GM15510 (cell line): ENCODE data around the gene VWA5B2.

ENCODE experiments used
- POLR2A ChIP-seq: IDR thresholded peaks from 3 replicates; pipeline ENCODE4 v1.6.1; 2011; ENCODE audit warnings: borderline replicate concordance; ENCODE audit not compliant: insufficient read length; ENCODE audit errors: extremely low read depth

Gene VWA5B2

GRCh38 chr3:184275381-184275701 lies 46.0 kb downstream of the VWA5B2 start:
- no peak for TF ChIP-seq POLR2A

DNA sequence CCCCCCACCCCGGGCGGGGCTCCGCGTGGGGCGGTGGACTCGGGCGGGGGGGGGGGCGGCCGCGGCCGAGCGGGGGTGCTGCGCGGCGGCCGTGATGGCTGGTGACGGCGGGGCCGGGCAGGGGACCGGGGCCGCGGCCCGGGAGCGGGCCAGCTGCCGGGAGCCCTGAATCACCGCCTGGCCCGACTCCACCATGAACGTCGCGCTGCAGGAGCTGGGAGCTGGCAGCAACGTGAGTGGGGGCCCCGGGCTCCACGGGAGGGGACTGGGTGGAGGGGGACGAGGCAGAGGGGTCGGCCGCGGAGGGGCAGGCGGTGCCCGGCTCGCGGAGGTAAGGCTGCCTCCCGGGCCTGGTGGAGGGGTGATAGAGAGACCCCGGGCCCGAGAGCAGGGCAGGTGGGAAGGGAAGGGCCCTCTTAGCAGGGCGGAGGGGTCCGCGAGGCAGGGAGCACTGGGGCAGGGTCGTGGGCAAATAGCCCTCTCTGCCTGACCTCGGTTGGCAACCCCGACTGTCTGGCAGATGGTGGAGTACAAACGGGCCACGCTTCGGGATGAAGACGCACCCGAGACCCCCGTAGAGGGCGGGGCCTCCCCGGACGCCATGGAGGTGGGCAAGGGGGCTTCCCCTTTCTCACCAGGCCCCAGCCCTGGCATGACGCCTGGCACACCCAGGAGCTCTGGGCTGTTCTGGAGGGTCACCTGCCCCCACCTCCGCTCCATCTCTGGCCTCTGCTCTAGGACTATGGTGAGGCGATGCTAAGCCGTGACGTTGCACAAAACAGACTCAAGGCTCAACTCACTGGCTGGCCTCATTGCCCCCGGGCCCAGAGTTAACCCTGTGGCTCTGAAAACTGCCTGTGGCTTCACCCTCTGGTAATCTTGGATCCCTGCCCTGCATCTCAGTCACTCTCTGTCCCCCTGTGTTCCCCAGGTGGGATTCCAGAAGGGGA lies 46.9 kb downstream of the VWA5B2 start, which contains the start of gene ECE2:
Gene ECE2, plus strand, starts transcription at position 62 of the 950 bp plus-strand sequence. Its CDS starts 132 bp downstream, at position 194.
- no peak for TF ChIP-seq POLR2A

GRCh38 chr3:184277366-184277765 lies 48.0 kb downstream of the VWA5B2 start:
- TF ChIP-seq POLR2A = no peak

DNA sequence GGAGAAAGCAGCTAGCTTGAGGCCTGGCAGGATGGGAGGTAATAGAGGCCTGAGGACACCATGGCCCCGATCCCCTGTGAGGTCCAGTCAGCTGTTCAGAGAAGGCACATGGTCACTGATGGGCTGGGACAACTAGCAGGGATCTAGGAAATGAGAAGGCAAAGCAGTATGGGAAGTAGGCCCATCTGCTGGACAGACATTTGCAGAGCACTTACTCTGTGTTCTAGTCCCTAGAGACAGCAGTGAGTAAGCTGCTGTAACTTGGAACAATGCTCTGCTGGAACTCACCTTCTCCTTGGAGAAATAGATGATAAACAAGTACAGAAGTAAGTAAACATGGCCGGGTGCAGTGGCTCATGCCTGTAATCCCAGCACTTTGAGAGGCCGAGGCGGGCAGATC lies 53.6 kb downstream of the VWA5B2 start:
- TF ChIP-seq POLR2A = no peak

- no peak for TF ChIP-seq POLR2A
Measured at GRCh38 chr3:184283681-184284080, 54.3 kb downstream of the VWA5B2 start.

- no peak for TF ChIP-seq POLR2A
Measured at GRCh38 chr3:184284696-184285095, 55.3 kb downstream of the VWA5B2 start.

DNA sequence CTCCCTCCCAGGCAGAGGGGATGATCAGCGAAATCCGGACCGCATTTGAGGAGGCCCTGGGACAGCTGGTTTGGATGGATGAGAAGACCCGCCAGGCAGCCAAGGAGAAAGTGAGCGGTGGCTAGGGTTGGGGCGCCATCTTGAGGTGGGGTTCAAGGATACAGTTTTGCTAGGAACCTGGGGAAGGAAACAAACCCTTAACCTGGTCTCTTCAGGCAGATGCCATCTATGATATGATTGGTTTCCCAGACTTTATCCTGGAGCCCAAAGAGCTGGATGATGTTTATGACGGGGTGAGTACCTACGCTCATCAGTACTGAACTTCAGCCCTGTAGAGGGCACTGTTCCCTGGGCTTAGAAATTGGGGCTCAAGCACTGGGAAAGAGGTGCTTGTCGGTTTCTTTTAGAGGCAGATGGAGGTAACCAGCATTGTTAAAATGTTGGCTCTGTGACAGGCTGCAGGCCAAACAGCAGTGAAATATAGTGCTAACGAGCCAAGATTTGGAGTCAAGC lies 60.1 kb downstream of the VWA5B2 start:
- no peak for TF ChIP-seq POLR2A

DNA sequence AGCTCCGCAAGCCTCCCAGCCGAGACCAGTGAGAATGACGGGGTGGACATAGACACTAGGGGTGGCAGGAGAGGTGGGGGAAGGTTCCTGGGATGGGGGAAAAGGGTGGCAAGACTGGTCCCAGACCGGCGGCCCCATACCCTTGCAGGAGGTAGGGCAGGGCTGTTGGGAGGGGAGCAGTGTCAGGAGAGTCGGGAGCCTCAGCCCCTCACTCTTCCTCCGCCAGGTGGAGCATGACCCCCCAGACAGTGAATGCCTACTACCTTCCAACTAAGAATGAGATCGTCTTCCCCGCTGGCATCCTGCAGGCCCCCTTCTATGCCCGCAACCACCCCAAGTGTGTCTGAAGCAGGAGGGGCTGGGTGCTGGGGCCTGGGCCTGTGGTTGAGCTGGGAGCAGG lies 60.9 kb downstream of the VWA5B2 start:
- no peak for TF ChIP-seq POLR2A

- no peak for TF ChIP-seq POLR2A
Measured at GRCh38 chr3:184291044-184291737, 61.8 kb downstream of the VWA5B2 start.
